Activated CD8-positive, alpha-beta memory T cell treated with anti-CD3 and anti-CD28 coated beads, Interleukin-2, amount 50 U/mL, for 48 hours (primary cell): ENCODE data around the gene PMEL.

Experiments used
- DNase-seq: peaks from one replicate; pipeline ENCODE4 v3.0.0-alpha.2; 2020

The PMEL gene

GRCh38 chr12:55940065-55940732, 25.6 kb downstream of the PMEL start:
- DNase-seq: peak; percentile 88

DNA sequence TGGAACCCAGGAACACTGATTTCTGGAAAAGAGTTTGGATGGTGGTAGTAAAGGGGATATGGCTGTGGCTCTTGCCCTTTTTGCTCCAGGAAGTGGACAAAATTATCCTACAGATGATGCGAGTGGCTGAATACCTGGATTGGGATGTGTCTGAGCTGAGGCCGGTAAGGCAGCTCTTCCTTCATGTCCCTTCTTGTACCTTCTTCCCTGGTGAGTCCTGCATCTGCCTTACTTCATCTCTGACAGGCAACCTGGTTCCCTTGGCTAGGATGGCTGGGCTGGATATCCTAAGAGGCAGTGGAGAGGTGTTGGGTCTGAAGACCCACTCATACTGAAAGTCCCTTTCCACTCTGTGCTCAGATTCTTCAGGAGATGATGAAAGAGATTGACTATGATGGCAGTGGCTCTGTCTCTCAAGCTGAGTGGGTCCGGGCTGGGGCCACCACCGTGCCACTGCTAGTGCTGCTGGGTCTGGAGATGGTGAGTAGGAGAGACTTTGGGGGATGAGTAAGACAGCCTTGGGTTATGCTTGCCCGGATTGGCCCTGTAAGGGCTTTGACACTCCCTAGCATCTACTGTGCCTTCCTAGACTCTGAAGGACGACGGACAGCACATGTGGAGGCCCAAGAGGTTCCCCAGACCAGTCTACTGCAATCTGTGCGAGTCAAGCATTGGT, 26.9 kb downstream of the PMEL start:
- DNase-seq: peak; percentile 63

- DNase-seq: no peak
Measured at GRCh38 chr12:55937981-55938380, 27.9 kb downstream of the PMEL start.

GRCh38 chr12:55935738-55936151, 30.1 kb downstream of the PMEL start:
- DNase-seq: peak; percentile 66

GRCh38 chr12:55934773-55935172, 31.1 kb downstream of the PMEL start:
- no peak for DNase-seq

- peak; percentile 3 for DNase-seq
Measured at GRCh38 chr12:55933799-55934742, 31.8 kb downstream of the PMEL start.

DNA sequence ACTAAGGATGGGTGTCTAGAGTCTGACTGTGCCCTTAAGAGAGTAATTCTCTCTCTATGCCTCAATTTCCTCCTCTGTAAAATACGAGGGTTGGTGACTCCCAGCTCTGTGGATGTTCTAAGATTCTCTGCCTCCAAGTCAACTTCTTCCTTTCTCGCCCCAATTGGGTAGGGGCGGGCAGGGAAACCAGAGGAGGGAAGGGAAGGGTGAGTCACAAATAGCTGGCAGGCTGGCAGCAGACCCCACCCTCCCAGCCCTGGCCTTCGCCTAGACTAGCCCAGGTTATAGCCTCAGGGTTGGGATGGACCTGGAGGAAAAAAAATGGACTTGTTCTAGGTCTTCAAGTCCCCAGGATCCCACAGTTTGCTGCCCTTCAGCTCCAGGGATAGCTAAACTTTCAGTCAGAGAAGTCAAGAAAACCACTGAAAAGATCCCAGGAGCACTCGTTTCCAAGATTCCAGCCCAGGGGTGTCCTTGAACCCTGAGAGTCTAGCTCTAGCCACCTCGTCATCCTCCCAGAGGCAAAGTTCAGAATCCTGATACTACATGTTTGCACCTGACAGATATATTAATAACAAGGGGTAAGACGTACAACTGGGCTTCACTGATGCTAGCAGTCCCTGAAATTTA, 32.6 kb downstream of the PMEL start:
- DNase-seq: peak; percentile 47

DNA sequence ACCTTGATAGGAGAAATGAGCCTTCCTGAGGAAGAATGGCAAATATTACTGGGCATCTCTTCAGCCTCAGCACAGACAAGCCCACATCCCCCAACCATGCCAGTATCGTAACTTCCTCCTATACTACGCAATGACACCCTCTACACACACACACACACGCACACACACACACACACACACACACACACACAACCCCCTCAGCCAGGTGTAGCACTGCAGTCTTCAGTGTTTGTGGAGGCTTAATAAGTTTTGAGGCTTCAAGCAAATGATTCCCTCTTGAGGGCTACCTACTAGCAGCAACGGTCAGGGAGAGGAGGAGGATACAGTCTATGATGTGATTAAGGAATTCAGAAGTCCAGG, 33.3 kb downstream of the PMEL start:
- peak; percentile 61 for DNase-seq

DNA sequence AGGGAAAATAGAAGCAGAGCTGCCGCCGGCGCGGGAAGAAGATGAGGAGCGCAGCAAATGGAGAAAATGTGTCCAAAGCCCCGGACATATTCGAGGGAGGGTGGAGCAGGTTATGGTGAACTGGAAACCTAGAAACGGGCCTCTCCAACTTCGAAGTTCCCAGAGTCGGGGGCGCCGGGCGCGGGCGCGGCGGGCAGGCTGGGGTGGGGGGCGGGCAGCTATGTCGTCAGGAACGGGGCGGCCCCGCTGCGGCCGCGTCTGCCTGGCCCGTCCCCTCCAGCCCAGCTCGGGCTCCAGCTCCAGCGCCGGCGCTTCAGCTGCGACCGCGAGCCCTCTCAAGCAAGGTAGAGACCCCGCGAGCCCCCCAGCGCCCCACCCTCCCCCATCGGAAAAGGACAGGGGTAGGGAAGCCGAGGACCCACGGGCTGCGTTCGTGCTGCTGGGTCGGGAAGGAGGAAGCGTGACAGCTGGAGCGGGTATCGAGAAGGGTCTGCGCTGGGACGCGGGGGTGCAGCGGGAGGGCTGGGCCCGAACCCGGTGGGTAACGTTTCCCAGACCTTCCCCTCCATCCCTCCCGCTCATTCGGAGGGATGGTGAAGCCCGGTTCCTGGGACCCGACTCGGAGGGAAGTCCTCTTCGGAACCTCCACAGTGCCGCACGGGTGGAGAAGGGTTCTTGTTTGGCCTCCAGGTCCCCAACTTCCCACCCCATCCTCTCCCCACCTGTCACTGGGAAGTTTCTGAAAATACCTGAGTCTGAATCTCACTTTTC, 33.9 kb downstream of the PMEL start:
- DNase-seq: peak; percentile 67

DNA sequence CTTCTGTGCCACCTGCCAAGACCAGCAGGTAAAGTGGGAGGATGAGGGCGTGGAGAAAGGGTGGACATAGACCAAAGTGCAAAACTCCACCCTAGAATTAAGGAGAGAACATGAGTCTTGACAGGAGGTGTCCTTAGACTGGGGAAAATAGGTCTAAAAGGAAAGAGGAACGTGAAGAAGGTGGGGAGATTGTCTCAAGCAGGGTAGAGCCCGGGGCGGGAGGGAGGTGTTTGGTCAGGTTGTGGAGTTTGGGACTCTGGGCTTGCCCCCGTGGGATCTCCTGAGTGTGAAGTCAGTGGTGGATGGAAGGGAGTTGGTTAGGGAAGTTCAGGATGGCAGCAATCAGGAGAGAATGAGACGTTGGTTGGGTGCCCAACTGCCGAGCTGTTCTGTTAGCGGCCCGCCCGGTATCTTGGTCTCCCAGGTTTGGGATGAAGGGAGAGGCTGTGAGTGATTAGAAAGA, 34.5 kb downstream of the PMEL start:
- no peak for DNase-seq

- DNase-seq: peak; percentile 83
Measured at GRCh38 chr12:55930771-55931316, 35.0 kb downstream of the PMEL start, which contains the start of gene DGKA. Gene DGKA (plus strand): TSS chr12:55931162. CDS start chr12:55936504, 5,342 bp downstream.

GRCh38 chr12:55929306-55929791, 36.5 kb downstream of the PMEL start:
- DNase-seq: peak; percentile 85

- peak; percentile 81 for DNase-seq
Measured at GRCh38 chr12:55927588-55928502, 38.0 kb downstream of the PMEL start, which contains the start of gene PYM1. Gene PYM1 (minus strand): TSS chr12:55927894. CDS start chr12:55927761, 133 bp downstream.

DNA sequence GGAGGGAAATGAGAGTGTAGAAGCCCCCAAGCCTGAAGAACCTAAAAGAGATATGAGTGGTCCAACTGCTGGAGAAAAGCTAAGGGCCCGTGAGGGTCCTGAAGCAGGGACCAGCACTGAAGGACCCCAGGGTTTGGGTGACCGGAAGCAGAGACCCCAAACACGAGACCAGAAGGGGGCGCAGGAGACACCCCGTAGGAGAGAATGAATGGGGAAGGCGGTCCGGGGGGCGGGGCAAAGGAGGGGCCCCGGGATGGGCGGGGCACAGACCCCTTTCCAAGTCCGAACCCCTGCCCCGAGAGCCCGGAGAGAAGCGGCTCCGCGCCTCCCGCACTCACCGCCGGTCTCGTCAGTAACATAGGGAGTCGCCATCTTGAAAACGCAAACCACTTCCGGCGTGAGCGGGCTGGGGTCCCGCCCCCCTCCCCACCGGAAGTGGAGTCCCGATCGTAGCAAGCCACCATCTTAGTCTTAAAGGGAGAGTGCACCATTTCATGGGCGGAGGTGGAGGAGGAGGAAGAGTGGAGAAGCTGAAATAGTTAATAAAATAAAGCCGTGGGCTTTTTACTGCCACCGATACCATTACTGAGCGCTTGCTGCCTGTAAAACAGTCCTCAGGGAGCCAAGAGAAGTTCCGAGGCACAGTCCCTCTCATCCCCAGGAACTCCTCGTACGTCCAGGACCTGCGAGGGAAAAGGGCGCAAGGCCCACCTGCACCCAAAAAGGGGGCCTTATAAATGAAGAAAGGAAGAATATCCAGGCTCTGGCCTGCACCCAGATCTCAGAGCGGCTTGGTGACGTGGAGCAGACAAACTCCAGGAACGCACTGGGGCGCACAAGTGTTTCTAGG, 38.9 kb downstream of the PMEL start:
- DNase-seq: peak; percentile 96

GRCh38 chr12:55925870-55926737, 39.7 kb downstream of the PMEL start:
- DNase-seq: no peak

- DNase-seq: no peak
Measured at GRCh38 chr12:55925371-55925770, 40.5 kb downstream of the PMEL start.

DNA sequence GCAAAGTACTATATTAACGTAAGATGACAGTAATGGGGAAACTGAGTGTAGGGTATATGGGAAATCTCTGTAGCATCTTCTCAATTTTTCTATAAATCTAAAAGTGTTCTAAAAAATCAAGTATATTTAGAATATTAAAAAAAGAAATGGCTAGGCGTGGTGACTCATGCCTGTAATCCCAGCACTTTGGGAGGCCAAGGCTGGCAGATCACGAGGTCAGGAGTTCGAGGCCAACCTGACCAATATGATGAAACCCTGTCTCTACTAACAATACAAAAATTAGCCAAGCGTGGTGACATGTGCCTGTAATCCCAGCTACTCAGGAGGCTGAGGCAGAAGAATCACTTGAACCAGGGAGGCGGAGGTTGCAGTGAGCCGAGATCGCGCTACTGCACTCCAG, 42.2 kb downstream of the PMEL start:
- DNase-seq: peak; percentile 38

GRCh38 chr12:55922126-55922525, 43.7 kb downstream of the PMEL start:
- no peak for DNase-seq
